Trophoblast cell (in vitro differentiated cells and primary cell): Measurements from ENCODE around the gene EFCAB9.

Source experiments
- DNase-seq, 2 donors: peaks; one replicate each; pipeline ENCODE4 v3.0.0-alpha.2; 2016
- H2AFZ ChIP-seq: 2 replicates; pipeline ENCODE4 v1.6.1; 2013; ENCODE audit warnings: low read length, moderate library complexity, mild to moderate bottlenecking; ENCODE audit not compliant: insufficient read depth, poor library complexity
- H2AK5ac ChIP-seq: 2 replicates; pipeline ENCODE4 v1.6.1; 2013; ENCODE audit warnings: mild to moderate bottlenecking, low read length
- H2BK120ac ChIP-seq: 2 replicates; pipeline ENCODE4 v1.6.1; 2013; ENCODE audit warnings: low read length, mild to moderate bottlenecking, moderate library complexity; ENCODE audit not compliant: insufficient read depth, poor library complexity
- H2BK12ac ChIP-seq: 2 replicates; pipeline ENCODE4 v1.6.1; 2013; ENCODE audit warnings: mild to moderate bottlenecking, low read length, moderate library complexity
- H2BK5ac ChIP-seq: 2 replicates; pipeline ENCODE4 v1.6.1; 2013; ENCODE audit warnings: low read length, low read depth, moderate library complexity, mild to moderate bottlenecking; ENCODE audit not compliant: poor library complexity
- H3K14ac ChIP-seq: 2 replicates; pipeline ENCODE4 v1.6.1; 2013; ENCODE audit warnings: mild to moderate bottlenecking, low read length
- H3K18ac ChIP-seq: 2 replicates; pipeline ENCODE4 v1.6.1; 2013; ENCODE audit warnings: mild to moderate bottlenecking, low read length
- H3K23ac ChIP-seq: 2 replicates; pipeline ENCODE4 v1.6.1; 2013; ENCODE audit warnings: low read length
- H3K27ac ChIP-seq: 2 replicates; pipeline ENCODE4 v1.5.1; 2013; ENCODE audit warnings: low read depth, mild to moderate bottlenecking, inconsistent platforms, low read length, moderate library complexity
- H3K27me3 ChIP-seq: 2 replicates; pipeline ENCODE4 v1.6.1; 2013; ENCODE audit warnings: inconsistent platforms, mild to moderate bottlenecking, low read length, moderate library complexity; ENCODE audit not compliant: insufficient read depth
- H3K36me3 ChIP-seq, 2 experiments: 1 replicate in 1 of 2; 2 replicates in 1 of 2; pipeline ENCODE4 v1.6.1; 2013; ENCODE audit warnings: low read length in 2 of 2, mild to moderate bottlenecking in 2 of 2, moderate library complexity in 1 of 2; ENCODE audit not compliant: insufficient read depth in 2 of 2, control insufficient read depth in 1 of 2
- H3K4ac ChIP-seq: 2 replicates; pipeline ENCODE4 v1.6.1; 2013; ENCODE audit warnings: low read depth, mild to moderate bottlenecking, low read length, moderate library complexity
- H3K4me1 ChIP-seq, 2 experiments: 1 replicate in 1 of 2; 2 replicates in 1 of 2; pipeline ENCODE4 v1.6.1; 2013; ENCODE audit warnings: low read length in 2 of 2, mild to moderate bottlenecking in 2 of 2, moderate library complexity in 1 of 2; ENCODE audit not compliant: insufficient read depth in 2 of 2, control insufficient read depth in 1 of 2
- H3K4me2 ChIP-seq: 2 replicates; pipeline ENCODE4 v1.6.1; 2013; ENCODE audit warnings: inconsistent platforms, mild to moderate bottlenecking, low read length, moderate library complexity
- H3K4me3 ChIP-seq: 2 replicates; pipeline ENCODE4 v1.5.1; 2013; ENCODE audit warnings: mild to moderate bottlenecking, low read depth, low read length, inconsistent platforms
- H3K79me1 ChIP-seq: one replicate; pipeline ENCODE4 v1.6.1; 2013; ENCODE audit warnings: low read length
- H3K79me2 ChIP-seq: 2 replicates; pipeline ENCODE4 v1.6.1; 2013; ENCODE audit warnings: low read length, mild to moderate bottlenecking; ENCODE audit not compliant: control insufficient read depth, insufficient read depth, poor library complexity
- H3K9ac ChIP-seq: 2 replicates; pipeline ENCODE4 v1.6.1; 2013; ENCODE audit warnings: mild to moderate bottlenecking, low read length
- H3K9me3 ChIP-seq: 2 replicates; pipeline ENCODE4 v1.6.1; 2013; ENCODE audit warnings: low read depth, mild to moderate bottlenecking, control low read depth, inconsistent platforms, low read length; ENCODE audit not compliant: insufficient read depth
- H4K12ac ChIP-seq: 2 replicates; pipeline ENCODE4 v1.6.1; 2013; ENCODE audit warnings: low read depth, mild to moderate bottlenecking, low read length, moderate library complexity
- H4K8ac ChIP-seq: 2 replicates; pipeline ENCODE4 v1.6.1; 2013; ENCODE audit warnings: low read depth, mild to moderate bottlenecking, low read length, moderate library complexity
- H4K91ac ChIP-seq: one replicate; pipeline ENCODE4 v1.6.1; 2013; ENCODE audit warnings: low read depth, mild to moderate bottlenecking, low read length, moderate library complexity
- WGBS: extraction: QIAGEN DNeasy Blood & Tissue Kit; methylation state at CpG from one replicate; pipeline ENCODE4 v1.1.7; 2013; ENCODE audit warnings: missing lambda C conversion rate; ENCODE audit not compliant: insufficient read length, insufficient coverage; ENCODE audit errors: extremely low coverage; 5-methylcytosine and 5-hydroxymethylcytosine counted together

The EFCAB9 gene

DNA sequence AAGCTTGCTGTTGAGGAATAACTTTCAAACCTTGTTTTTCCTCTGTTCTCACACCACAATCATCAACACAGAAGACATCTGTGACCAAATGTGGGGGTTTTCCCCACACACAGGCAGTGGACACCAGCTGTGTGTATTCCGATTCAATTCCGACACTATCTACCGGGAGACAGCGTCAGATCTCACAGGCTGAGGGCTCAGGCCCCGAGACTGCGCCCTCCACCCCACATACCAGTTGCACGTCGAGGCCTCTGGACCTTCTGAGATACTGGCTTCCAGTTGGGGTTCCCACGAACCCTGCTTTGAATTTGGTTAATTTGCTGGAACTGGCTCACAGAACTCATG is 47.3 kb upstream of the EFCAB9 start:
- Histone ChIP-seq H2BK12ac (no peak overlapping the region), H2BK120ac (peak overlapping the region; percentile 43), H3K79me2 (peaks cover 3% of the 10 kb centered on the region), H3K23ac (no peak overlapping the region), H3K79me1 (peaks cover 31% of the 10 kb centered on the region), H4K8ac (no peak overlapping the region), H3K18ac (peak overlapping the region; percentile 3), H2BK5ac (no peak overlapping the region), H3K4ac (no peak overlapping the region), H4K91ac (peak overlapping the region; percentile 1), H3K4me2 (no peak overlapping the region), H3K27me3 (no peaks in the 10 kb centered on the region), H4K12ac (no peak overlapping the region), H2AFZ (no peak overlapping the region), H3K9ac (peak overlapping the region; percentile 42), H3K27ac (peak overlapping the region; percentile 63), H3K36me3 (peaks cover 9 to 13% of the 10 kb centered on the region in 2 experiments), H3K9me3 (no peaks in the 10 kb centered on the region), H3K14ac (peak overlapping the region; percentile 4), H2AK5ac (no peak overlapping the region), H3K4me1 (peaks cover 40 to 53% of the 10 kb centered on the region in 2 experiments), H3K4me3 (no peak overlapping the region)
- no CpG with 5 or more reads among the region's 9 CpGs for WGBS
- DNase-seq, result no peak

GRCh38 chr5:172147857-172148256 is 46.1 kb upstream of the EFCAB9 start:
- Histone ChIP-seq H3K23ac (no peak overlapping the region), H3K14ac (no peak overlapping the region), H3K27ac (no peak overlapping the region), H3K4me3 (peak overlapping the region; percentile 18), H3K79me2 (peaks cover 3% of the 10 kb centered on the region), H2BK120ac (no peak overlapping the region), H3K4me2 (no peak overlapping the region), H4K91ac (no peak overlapping the region), H3K18ac (no peak overlapping the region), H4K12ac (no peak overlapping the region), H2AFZ (no peak overlapping the region), H3K4ac (no peak overlapping the region), H4K8ac (no peak overlapping the region), H3K4me1 (peaks cover 37 to 48% of the 10 kb centered on the region in 2 experiments), H3K9ac (no peak overlapping the region), H2BK5ac (no peak overlapping the region), H3K27me3 (no peaks in the 10 kb centered on the region), H2AK5ac (peak overlapping the region; percentile 12), H3K9me3 (no peaks in the 10 kb centered on the region), H3K79me1 (peaks cover 31% of the 10 kb centered on the region), H3K36me3 (peaks cover 9 to 17% of the 10 kb centered on the region in 2 experiments), H2BK12ac (peak overlapping the region; percentile 16)
- DNase-seq, result peak; percentile 94
- WGBS, result no CpG with 5 or more reads among the region's 10 CpGs

- no peak overlapping the region for H2BK5ac ChIP-seq
- H2AFZ ChIP-seq, result no peak overlapping the region
- peak overlapping the region; percentile 6 for H3K4ac ChIP-seq
- H3K4me2 ChIP-seq, result no peak overlapping the region
- no peaks in the 10 kb centered on the region for H3K9me3 ChIP-seq
- H4K8ac ChIP-seq, result no peak overlapping the region
- no peak overlapping the region for H4K91ac ChIP-seq
- WGBS, result no CpG with 5 or more reads among the region's 9 CpGs
- H3K27me3 ChIP-seq, result no peaks in the 10 kb centered on the region
- H3K4me1 ChIP-seq, result peaks cover 31 to 43% of the 10 kb centered on the region in 2 experiments
- DNase-seq, result no peak
- no peak overlapping the region for H2AK5ac ChIP-seq
- peak overlapping the region; percentile 16 for H2BK12ac ChIP-seq
- H3K79me2 ChIP-seq, result peaks cover 3% of the 10 kb centered on the region
- no peak overlapping the region for H3K14ac ChIP-seq
- no peak overlapping the region for H4K12ac ChIP-seq
- peaks cover 26% of the 10 kb centered on the region for H3K79me1 ChIP-seq
- H3K27ac ChIP-seq, result no peak overlapping the region
- peaks cover 9 to 18% of the 10 kb centered on the region in 2 experiments for H3K36me3 ChIP-seq
- no peak overlapping the region for H3K4me3 ChIP-seq
- no peak overlapping the region for H2BK120ac ChIP-seq
- peak overlapping the region; percentile 3 for H3K18ac ChIP-seq
- H3K9ac ChIP-seq, result no peak overlapping the region
- H3K23ac ChIP-seq, result no peak overlapping the region
These were observed 45.6 kb upstream of the EFCAB9 start for GRCh38 chr5:172148381-172148780.

DNA sequence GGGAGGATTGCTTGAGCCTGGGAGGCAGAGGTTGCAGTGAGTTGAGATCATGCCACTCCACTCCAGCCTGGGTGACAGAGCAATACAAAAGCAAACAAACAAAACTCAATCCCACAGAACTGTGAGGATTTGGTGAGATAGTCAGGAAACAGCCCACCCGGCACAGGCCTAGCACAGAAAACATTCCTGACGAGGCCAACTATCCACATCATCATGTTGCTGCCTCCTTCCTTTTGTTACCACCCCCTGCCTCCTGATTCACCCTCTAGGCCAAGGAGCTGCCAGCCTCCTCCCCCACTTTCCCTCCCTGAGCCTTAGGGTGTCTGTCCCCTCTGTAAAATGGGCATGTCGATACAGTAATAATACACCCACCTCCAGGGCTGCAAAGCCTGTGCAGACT is 44.9 kb upstream of the EFCAB9 start:
- Histone ChIP-seq H3K18ac (no peak overlapping the region), H4K91ac (no peak overlapping the region), H3K9me3 (no peaks in the 10 kb centered on the region), H3K4me3 (no peak overlapping the region), H3K9ac (no peak overlapping the region), H4K12ac (no peak overlapping the region), H3K4me1 (peaks cover 26 to 37% of the 10 kb centered on the region in 2 experiments), H3K4ac (no peak overlapping the region), H3K27me3 (no peaks in the 10 kb centered on the region), H3K27ac (no peak overlapping the region), H3K23ac (no peak overlapping the region), H2BK12ac (no peak overlapping the region), H3K4me2 (no peak overlapping the region), H3K36me3 (peaks cover 9 to 24% of the 10 kb centered on the region in 2 experiments), H2AK5ac (no peak overlapping the region), H3K79me2 (peaks cover 5% of the 10 kb centered on the region), H2AFZ (no peak overlapping the region), H2BK5ac (no peak overlapping the region), H3K14ac (no peak overlapping the region), H4K8ac (no peak overlapping the region), H3K79me1 (peaks cover 21% of the 10 kb centered on the region), H2BK120ac (no peak overlapping the region)
- WGBS, result no CpG with 5 or more reads among the region's 3 CpGs
- DNase-seq, result peak; percentile 81 to 85
